GM18868 (cell line): Measurements from ENCODE around the gene EEF1AKMT2.

Experiments
- ATAC-seq: cut with Tn5 transposase; IDR thresholded peaks from one replicate; pipeline ENCODE4 v1.9.1; 2021; ENCODE audit warnings: mild to moderate bottlenecking, moderate library complexity; ENCODE audit not compliant: unreplicated experiment

EEF1AKMT2 gene

DNA sequence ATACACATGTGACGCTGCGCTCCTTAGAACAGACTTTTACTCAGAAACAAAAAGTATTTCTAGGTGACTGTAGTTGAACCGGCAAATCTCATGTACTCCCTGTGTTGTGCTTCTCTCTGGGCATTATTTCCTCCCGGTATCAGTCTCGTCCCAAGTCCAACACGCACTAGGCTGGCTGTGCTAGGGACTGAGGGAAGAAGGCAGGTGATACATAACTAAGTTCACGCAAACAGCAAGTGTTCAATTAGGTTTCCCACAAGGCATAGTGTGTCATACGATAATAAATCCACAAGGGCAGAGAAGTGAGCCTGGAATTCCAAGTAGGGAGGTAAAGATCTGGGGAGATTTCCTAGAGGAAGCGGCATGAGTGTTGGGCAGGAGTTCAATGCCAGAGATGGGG is 67.9 kb downstream of the EEF1AKMT2 start:
- no peak for ATAC-seq

DNA sequence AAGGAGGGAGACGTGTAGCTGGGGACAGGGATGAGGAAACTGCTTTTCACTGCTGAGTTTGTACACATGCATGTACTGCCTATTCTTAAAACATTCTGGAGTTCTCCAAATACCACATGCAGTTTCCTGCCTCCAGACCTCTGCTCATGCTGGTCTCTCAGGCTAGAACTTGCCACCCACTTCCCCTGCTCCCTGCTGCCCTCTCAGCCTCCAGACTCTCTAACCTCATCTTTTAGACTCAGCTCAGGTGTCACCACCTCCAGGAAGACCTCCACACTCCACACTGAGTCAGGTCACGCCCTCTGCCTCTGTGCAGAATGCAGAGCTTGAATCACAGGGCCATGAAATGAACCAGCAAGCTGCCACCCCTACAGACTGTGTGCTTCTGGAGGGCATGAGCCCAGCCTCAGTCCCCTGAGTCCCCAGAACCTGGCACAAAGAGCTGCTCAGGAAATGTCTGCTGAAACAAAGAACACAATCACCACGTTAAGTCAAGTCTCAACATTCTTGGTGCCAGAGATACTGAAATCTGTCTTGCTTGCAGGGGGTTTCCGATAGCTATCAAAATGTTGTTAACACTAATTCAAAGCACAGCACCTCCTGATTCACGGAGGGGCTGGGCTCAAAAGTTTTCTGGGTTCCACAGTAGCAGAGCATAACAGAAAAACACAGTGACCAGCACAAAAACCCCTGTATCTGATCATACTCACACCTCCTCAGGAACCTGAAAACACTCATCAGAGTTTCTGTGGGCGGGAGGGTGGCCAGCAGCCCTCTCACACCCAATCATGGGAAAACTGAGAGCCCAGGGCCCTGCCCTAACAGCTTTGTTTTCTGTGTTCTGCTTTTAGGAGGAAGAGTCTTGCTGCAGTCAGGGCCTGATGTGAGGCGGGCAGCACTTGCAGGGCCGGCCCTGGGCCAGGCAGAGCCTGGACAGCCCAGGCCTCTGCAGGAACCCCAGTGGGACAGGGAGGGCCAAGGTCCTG is 68.6 kb downstream of the EEF1AKMT2 start:
- peak; percentile 60 for ATAC-seq

DNA sequence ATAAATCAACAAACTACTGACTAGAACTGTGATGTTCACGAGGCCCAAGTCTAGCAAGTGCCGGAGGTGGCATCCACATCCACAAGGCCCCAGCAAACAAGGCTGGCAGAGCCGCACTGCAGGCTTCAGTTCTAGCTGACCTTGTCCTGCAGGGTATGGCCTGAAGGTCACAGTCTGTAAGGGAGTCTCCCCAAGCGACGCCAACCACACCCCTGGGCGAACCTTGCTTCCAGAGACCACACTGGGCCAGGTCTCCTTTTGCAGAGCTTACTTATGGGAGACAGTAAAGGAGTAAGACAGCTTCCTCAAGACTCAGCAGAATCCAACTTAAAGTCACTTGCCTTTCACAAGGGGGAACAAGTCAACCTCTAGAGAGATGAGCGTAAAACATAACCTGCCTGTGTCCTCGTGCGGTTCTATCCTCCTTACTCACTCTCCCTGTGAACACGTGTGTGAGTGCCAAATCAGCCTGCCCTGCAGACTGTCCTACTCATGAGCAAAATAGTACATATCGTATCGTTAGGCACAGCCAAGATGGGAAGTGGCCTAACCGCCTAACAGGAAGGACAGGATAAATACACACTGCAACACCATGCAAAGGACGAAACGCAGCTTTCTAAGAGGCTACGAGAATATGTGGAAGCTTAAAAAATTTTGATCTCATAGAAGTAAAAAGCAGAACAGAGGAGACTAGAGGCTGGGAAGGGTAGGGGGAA is 70.2 kb downstream of the EEF1AKMT2 start:
- no peak for ATAC-seq

DNA sequence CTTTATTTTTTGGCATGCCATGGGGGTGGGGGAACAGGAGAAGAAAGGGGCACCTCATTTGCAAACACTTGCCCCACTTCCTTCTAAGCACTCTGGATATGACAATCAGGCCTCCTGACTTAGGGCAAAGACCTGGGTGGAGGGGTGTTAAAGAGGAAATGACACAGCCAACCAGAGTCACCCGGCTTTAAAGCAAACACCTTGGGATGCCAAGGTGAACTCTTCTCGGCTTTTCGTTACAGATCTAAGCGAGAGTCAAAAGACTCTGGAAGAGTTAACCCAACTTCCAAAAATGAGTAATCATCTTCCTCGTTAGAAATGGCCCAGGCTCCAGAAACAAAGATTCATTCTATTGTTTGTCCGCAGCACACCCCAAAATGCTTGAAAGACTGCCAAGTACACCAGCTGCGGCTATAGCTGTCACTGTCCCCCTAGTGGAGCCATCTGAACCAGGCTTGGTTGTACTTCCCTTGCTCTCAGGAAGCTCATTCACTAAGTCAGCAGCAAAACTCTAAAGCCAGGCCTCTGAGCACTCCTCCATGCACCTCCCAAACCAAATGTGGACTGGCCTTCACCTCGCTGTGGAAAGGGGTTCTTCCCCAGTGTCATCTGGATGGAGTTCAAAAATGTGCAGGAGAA is 72.4 kb downstream of the EEF1AKMT2 start:
- peak; percentile 42 for ATAC-seq

DNA sequence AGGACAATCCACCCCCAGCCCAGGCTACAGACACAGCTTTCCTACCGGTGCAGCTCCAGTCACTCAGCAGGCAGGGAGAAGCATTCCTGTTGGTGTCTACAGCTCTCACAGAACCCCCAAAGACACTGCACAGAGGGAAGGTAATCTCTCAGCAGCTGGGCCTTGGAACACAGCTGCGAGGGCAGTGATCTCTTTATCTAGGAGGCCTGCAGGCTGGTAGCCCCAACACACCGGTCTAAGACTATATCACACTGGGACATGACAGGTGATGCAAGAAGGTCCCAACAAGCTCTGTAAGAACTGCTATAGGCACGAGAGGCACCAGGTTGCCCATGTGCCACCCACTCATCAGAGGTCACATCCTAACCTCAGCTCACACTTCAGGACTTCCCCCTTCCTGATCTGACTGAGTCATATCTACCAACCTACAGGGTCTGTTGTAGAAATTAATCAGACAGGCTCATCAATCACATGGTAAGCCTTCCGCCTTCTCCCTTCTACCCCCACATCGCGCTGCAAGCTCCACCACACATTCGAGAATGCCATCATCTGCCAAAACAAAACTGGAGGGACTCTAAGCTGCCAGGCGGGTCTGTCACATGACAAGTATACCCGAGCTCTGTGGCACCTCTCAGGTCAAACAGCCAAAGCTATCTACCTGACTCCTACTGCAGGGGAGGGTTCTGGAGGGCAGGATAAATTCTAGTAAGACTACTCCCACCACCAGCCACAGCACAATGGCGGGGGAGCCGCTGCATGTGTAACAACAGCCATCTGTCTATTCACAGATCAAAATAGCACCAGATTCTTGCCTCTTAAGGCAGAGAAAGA is 73.6 kb downstream of the EEF1AKMT2 start:
- ATAC-seq = peak; percentile 60

DNA sequence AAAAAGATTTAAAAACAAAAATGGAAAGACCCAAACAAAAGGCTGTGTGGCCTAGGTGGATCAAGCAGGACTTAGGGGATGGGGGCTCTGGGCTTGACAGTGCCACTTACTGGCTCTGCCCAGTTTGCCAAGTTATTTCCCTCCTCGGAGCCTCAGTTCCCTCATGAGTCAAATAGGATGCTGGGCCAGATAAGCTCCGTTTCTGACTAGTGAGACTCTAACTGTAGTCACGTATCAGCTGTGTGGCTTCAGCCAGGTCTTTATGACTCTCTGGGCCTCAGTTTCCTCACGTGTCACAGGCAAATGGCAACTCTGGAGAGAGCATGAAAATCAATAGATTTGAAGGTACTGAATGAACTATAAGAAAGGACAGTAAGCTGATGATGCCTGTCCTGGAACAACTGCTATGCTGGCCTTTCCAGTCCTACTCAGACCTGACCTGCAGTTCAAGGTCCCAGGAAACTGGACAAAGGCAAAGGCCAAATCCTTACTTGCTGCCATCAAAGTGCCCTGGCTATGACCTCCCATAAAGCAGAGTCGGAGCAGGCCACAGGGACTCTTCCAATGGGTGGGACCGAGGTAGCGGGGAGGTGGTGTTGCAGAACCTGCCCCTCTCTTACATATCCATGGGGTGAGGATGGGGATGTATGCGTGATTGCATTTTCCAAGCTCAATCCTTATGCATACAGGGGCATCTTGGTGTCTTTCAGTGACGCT is 74.5 kb downstream of the EEF1AKMT2 start:
- no peak for ATAC-seq

DNA sequence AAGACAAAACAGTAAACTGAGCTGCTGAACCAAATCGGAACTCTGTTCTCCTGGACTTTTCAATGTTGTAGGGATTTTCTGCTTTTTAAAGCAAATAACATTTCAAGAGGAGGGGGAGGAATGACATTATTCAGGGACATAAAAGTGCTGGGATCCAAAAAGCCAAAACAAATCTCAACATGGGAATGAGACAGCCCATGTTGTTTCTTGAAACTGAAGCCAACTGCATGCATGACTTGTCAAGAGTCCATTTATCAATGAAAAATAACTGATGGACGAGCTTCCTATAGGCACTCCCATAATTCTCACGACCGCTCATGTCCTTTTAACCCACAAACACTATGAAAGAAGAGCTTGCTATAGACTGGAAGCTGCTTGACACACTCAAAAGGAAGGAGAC is 75.3 kb downstream of the EEF1AKMT2 start:
- no peak for ATAC-seq

DNA sequence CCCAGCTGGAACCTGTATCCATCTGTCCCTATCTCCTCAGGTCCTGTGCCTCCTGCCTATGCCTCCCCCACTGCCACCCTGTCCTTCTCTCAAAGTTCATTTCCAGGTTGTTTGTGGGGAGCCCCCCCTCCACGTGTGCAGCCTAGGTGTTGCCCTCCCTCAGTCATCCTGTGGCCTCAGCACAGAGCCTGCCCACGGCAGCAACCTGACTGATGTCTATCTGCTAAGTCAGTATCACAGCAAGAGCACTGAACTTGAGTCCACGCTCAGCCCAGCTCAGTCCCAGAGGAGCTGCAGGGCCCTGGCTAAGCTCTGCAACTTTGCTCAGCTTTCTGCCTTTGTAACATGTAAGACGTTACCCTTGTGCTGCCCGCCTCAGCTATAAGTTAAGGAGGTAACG is 76.2 kb downstream of the EEF1AKMT2 start:
- ATAC-seq = no peak

DNA sequence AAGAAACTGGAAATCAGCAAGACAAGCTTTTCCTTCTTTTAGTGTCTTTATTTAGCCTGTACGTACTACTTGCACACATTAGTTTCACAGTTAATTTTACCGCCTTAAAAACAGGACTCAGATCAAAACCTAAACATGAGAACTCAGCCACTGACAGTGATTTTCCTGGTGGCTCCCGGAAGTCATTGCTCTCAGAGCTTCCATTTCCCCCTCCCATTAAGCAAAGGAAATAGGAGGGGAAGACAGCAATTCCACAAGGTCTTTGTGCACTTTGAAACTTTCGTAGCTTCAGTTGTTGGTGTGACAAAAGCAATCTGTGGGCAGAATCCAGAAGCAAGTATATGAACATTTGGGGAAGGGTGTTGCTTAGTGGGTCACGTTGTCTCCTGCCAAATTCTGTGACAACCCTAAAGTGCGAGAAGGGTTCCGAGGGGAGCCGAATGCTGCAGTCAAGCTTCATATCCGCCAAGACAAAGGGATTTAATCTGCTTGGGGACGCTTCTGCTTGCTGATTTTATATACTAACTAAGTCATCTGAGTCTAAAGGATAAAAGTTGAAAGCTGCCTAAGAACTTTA is 77.9 kb downstream of the EEF1AKMT2 start:
- no peak for ATAC-seq

DNA sequence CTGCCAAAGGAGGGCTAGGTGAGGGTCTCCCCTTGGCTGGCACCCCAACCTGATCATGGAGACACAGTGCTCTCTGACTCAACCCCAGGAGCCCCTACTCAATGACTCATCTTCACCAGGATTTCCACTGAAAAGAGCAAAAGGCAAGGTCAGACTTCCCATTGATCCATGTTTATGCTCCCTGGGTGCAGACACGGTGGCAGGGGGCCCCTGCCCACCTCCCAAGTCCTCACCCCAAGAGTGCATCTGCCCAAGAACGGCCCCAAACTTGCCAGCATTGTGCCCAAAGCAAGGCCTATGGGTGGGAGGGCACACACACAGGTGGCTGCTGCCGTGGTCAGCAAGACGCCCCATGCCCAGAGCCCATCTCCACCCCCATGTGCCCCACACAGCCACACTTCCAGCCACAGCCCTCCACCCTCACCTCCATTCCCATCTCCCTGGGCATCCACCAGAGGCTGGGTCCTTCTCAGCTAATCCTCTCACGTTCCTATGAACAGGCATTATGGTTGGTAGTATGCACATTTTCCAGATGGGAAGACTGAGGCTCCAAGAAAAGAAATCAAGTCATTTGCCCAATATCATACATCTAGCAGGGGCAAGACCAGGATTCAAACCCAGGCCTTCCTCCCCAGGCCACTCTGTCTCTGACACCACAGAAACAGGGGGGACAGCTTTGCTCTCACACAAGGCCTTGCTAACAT is 78.8 kb downstream of the EEF1AKMT2 start:
- no peak for ATAC-seq

DNA sequence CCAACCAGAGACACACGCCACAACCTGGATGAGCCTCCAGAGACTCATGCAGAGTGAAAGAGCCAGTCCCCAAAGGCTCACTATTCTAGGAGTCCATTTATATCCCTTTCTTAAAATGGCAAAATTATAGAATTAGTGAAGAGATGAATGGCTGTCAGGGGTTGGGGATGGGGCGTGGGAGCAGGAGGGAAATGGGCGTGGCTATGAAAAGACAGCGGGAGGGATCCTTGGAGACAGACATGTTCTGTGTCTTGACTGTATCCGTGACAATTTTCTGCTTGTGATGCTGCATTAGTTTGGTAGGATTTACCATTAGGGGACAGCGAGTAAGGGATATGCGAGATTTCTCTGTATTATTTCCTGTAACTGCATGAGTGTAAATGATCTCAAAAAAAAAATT is 80.5 kb downstream of the EEF1AKMT2 start:
- no peak for ATAC-seq

DNA sequence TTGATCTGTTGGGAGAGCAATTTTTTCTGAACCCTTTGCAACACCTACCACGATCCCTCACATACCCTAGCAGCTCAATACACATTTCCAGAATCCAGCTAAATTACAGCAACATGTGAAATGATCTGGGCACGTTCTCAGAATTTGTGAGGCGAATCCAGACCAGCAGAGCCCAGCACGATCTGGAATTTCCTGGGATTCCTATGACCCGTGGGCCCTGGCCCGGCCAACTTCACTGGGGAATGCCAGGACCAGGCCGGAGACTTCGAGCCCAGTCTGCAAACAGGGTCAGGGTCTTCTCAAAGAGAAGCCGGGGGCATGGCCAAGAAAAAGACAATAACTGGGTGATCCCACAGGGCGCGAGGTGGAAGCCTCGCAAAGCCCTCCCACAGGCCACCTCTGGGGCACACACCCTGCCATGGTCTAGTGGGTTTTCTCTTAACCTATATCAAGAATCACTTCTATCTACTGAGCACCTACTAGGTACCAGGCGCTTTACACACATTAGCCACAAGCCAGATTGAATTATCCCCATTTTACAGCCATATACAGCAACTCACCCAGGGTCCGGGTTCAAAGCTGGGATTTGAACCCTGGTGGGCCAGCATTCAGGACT is 81.3 kb downstream of the EEF1AKMT2 start:
- no peak for ATAC-seq

DNA sequence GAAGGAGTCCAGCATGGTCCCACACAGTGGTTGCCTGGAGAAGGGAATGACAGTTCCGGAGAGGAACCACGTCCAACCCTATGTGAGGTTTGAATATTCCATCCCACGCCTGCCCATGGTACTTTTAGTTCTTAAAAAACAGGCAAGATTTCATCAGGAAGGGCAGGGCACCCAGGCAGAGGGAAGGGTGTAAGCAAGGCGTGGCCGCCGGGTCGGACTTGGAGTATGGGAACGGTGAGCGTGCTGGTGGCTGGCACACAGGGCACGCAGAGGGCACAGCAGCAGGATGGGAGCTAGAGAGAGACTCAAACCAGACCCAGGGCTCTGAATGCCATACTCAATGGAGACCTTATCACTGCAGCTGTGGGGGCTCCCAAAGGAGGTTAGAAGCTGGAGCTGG is 81.8 kb downstream of the EEF1AKMT2 start:
- ATAC-seq = no peak

DNA sequence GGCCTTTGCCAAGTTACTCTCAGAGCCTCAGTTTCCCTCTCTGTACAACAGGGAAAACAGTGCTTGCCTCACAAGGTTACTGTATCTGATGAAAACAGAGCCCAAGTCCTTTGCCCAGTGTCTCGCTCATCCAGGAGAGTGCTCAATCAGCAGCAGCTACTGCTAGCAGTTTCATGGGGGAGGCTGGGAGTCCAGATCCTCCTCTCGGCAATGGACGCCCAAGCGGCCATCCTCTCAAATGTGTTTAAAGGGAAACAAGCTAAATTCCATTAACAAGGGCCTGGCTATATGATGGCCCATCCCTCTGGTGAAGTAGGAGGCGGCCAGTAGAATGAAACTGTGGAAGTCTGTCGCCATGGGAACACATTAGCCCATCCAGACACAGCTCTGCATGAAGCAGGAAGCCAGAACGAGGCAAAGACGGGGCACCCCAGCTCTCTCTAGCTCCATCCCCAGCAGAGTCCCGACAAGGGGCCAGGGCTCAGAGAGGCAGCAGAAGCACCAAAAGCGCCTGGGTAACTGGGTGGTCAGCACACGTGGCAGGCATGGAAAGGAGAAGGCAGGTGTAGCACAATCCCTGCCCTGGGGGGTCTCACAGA is 82.7 kb downstream of the EEF1AKMT2 start:
- no peak for ATAC-seq

DNA sequence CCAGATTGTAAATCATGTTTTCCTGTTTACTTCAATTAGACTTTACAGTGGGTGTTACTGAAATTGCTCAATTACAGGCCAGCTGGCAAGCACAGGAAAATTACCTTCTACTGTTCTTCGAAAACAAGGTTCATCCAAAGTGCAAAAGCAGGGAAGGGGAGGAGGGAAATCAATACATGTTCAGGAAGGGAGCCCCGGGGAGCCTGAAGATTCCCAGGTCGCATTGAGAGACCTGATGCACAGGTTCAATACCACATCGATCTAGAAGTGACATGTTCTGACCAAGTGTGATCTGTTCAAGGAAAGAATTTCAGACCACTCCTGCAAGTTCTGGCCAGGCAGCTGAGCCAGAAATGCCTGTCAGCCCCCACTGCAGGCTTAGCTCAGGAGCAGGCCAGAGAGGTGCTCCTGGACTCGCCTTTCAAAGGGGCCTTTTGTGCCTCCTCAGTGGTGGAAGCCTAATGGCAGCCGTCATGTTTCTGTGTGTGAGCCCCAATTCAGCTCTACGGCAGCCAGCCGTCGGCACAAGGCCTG is 83.4 kb downstream of the EEF1AKMT2 start:
- no peak for ATAC-seq
